Ovary (tissue), 3 donors: ENCODE measurements around the gene TMTC1.

ENCODE experiments used
- CTCF ChIP-seq, 3 donors: fragments of 450-650 bp in 2 of 3; fragments of 200-600 bp in 1 of 3; IDR thresholded peaks; one replicate each; pipeline versions ENCODE4 v1.5.1 to v1.8.0; 2016 to 2022; ENCODE audit warnings: antibody characterized with exemption in 3 of 3, mild to moderate bottlenecking in 1 of 3
- EP300 ChIP-seq: sonication (generic); formaldehyde crosslinking; IDR thresholded peaks from one replicate; pipeline ENCODE4 v1.6.1; 2017; ENCODE audit warnings: antibody characterized with exemption
- POLR2A ChIP-seq: fragments of 450-650 bp; IDR thresholded peaks from one replicate; pipeline ENCODE4 v1.6.1; 2017; ENCODE audit warnings: antibody characterized with exemption, mild to moderate bottlenecking, moderate library complexity
- donor health status: DM: no; HTN: no; CAD: no.

GRCh38 chr12:29614694-29615325 lies 168.9 kb downstream of the TMTC1 start:
- TF ChIP-seq CTCF (IDR thresholded peaks at IDR 0.05) (no peak), POLR2A (no peak), EP300 (no peak)
